H9 (cell line): ENCODE data around the gene TAF3. TPM values are rescaled to one million over a fixed set of nuclear protein-coding genes. Genes with fewer than 3 reads are reported as not detected.

ENCODE experiments used
- DNase-seq: peaks from one replicate; pipeline ENCODE4 v3.0.0-alpha.2; 2017
- H2AFZ ChIP-seq: one replicate; pipeline ENCODE4 v1.6.1; 2013; ENCODE audit warnings: mild to moderate bottlenecking, low read length, control low read depth, moderate library complexity
- H2AK5ac ChIP-seq: 2 replicates; pipeline ENCODE4 v1.6.1; 2013; ENCODE audit warnings: low read length, control low read depth, mixed read lengths; ENCODE audit not compliant: insufficient read length
- H2BK120ac ChIP-seq: one replicate; pipeline ENCODE4 v1.6.1; 2013; ENCODE audit warnings: low read depth, mild to moderate bottlenecking, low read length, control low read depth, inconsistent platforms; ENCODE audit not compliant: poor library complexity, severe bottlenecking
- H2BK12ac ChIP-seq: 2 replicates; pipeline ENCODE4 v1.6.1; 2013; ENCODE audit warnings: low read length, control low read depth, mixed read lengths, low read depth; ENCODE audit not compliant: insufficient read length
- H2BK15ac ChIP-seq: 2 replicates; pipeline ENCODE4 v1.6.1; 2013; ENCODE audit warnings: low read depth, low read length, control low read depth
- H2BK20ac ChIP-seq: one replicate; pipeline ENCODE4 v1.6.1; 2013; ENCODE audit warnings: low read depth, mild to moderate bottlenecking, low read length, control low read depth, inconsistent platforms; ENCODE audit not compliant: poor library complexity, severe bottlenecking
- H2BK5ac ChIP-seq: 2 replicates; pipeline ENCODE4 v1.6.1; 2013; ENCODE audit warnings: low read length, control low read depth, mixed read lengths; ENCODE audit not compliant: insufficient read length
- H3K14ac ChIP-seq: 2 replicates; pipeline ENCODE4 v1.6.1; 2013; ENCODE audit warnings: low read length, control low read depth; ENCODE audit not compliant: insufficient read depth
- H3K18ac ChIP-seq: 2 replicates; pipeline ENCODE4 v1.6.1; 2013; ENCODE audit warnings: low read depth, mild to moderate bottlenecking, mixed read lengths, low read length, control low read depth; ENCODE audit not compliant: insufficient read length
- H3K23ac ChIP-seq: 2 replicates; pipeline ENCODE4 v1.6.1; 2013; ENCODE audit warnings: low read length, control low read depth, mixed read lengths, low read depth; ENCODE audit not compliant: insufficient read length
- H3K23me2 ChIP-seq: 2 replicates; pipeline ENCODE4 v1.6.1; 2013; ENCODE audit warnings: low read depth, mild to moderate bottlenecking, mixed read lengths, low read length, control low read depth; ENCODE audit not compliant: insufficient read length, poor library complexity, severe bottlenecking
- H3K27ac ChIP-seq: 2 replicates; pipeline ENCODE4 v1.5.1; 2013; ENCODE audit warnings: low read length, control low read depth, mixed read lengths, low read depth; ENCODE audit not compliant: insufficient read length
- H3K27me3 ChIP-seq: 2 replicates; pipeline ENCODE4 v1.6.1; 2013; ENCODE audit warnings: low read length, control low read depth, inconsistent platforms; ENCODE audit not compliant: insufficient read depth
- H3K4ac ChIP-seq: 2 replicates; pipeline ENCODE4 v1.6.1; 2013; ENCODE audit warnings: low read depth, mild to moderate bottlenecking, control low read depth, inconsistent platforms, low read length, moderate library complexity
- H3K4me1 ChIP-seq: 2 replicates; pipeline ENCODE4 v1.6.1; 2013; ENCODE audit warnings: low read length, control low read depth, inconsistent platforms; ENCODE audit not compliant: insufficient read depth
- H3K4me2 ChIP-seq: 2 replicates; pipeline ENCODE4 v1.6.1; 2013; ENCODE audit warnings: low read length, control low read depth, mixed read lengths; ENCODE audit not compliant: insufficient read length, insufficient read depth
- H3K56ac ChIP-seq: 2 replicates; pipeline ENCODE4 v1.6.1; 2013; ENCODE audit warnings: low read depth, mild to moderate bottlenecking, mixed read lengths, low read length, control low read depth; ENCODE audit not compliant: insufficient read length
- H3K79me1 ChIP-seq: 2 replicates; pipeline ENCODE4 v1.6.1; 2013; ENCODE audit warnings: low read depth, mild to moderate bottlenecking, moderate library complexity, low read length, control low read depth, inconsistent platforms; ENCODE audit not compliant: insufficient read depth, poor library complexity, severe bottlenecking
- H3K79me2 ChIP-seq: 2 replicates; pipeline ENCODE4 v1.6.1; 2013; ENCODE audit warnings: low read length, control low read depth, inconsistent platforms; ENCODE audit not compliant: insufficient read depth
- H3K9ac ChIP-seq: 2 replicates; pipeline ENCODE4 v1.6.1; 2013; ENCODE audit warnings: low read length, control low read depth, mixed read lengths; ENCODE audit not compliant: insufficient read length; ENCODE audit errors: extremely low read depth
- H3K9me3 ChIP-seq: one replicate; pipeline ENCODE4 v1.6.1; 2013; ENCODE audit warnings: low read depth, low read length, inconsistent platforms; ENCODE audit not compliant: control insufficient read depth
- H3T11ph ChIP-seq: one replicate; pipeline ENCODE4 v1.6.1; 2013; ENCODE audit warnings: mild to moderate bottlenecking, low read length, control low read depth, inconsistent platforms
- H4K20me1 ChIP-seq: one replicate; pipeline ENCODE4 v1.6.1; 2013; ENCODE audit not compliant: control insufficient read depth, insufficient read length, insufficient read depth
- H4K5ac ChIP-seq: 2 replicates; pipeline ENCODE4 v1.6.1; 2013; ENCODE audit warnings: low read depth, mild to moderate bottlenecking, mixed read lengths, low read length, control low read depth; ENCODE audit not compliant: insufficient read length
- H4K8ac ChIP-seq: replicated peaks from 2 replicates; pipeline ENCODE4 v1.6.1; 2013; ENCODE audit warnings: low read length, control low read depth, mixed read lengths, low read depth; ENCODE audit not compliant: insufficient read length
- H4K91ac ChIP-seq: 2 replicates; pipeline ENCODE4 v1.6.1; 2013; ENCODE audit warnings: low read depth, mild to moderate bottlenecking, moderate library complexity, mixed read lengths, low read length, control low read depth; ENCODE audit not compliant: insufficient read length
- H3K27ac Mint-ChIP-seq, 3 experiments: 2 replicates in 2 of 3; 3 replicates in 1 of 3; pipeline ENCODE4 v1.8.0; 2020 to 2021; ENCODE audit warnings: mixed read lengths in 3 of 3, mild to moderate bottlenecking in 1 of 3, moderate library complexity in 1 of 3
- H3K27me3 Mint-ChIP-seq: 2 replicates; pipeline ENCODE4 v1.8.0; 2021; ENCODE audit warnings: low read depth, mild to moderate bottlenecking, moderate library complexity, mixed read lengths
- H3K36me3 Mint-ChIP-seq, 3 experiments: 2 replicates in 2 of 3; 3 replicates in 1 of 3; pipeline ENCODE4 v1.8.0; 2020 to 2021; ENCODE audit warnings: low read depth in 3 of 3, mixed read lengths in 3 of 3; ENCODE audit not compliant: insufficient read depth in 1 of 3
- H3K4me1 Mint-ChIP-seq, 2 experiments: 2 replicates each; pipeline ENCODE4 v1.8.0; 2020; ENCODE audit warnings: mixed read lengths in 2 of 2
- H3K4me3 Mint-ChIP-seq, 2 experiments: 2 replicates in 1 of 2; 3 replicates in 1 of 2; pipeline ENCODE4 v1.8.0; 2020 to 2021; ENCODE audit warnings: mild to moderate bottlenecking in 2 of 2, mixed read lengths in 2 of 2, moderate library complexity in 1 of 2
- H3K9me3 Mint-ChIP-seq, 2 experiments: 2 replicates in 1 of 2; 3 replicates in 1 of 2; pipeline ENCODE4 v1.8.0; 2020; ENCODE audit warnings: mild to moderate bottlenecking in 2 of 2, mixed read lengths in 2 of 2, moderate library complexity in 1 of 2
- WGBS: extraction: QIAGEN DNeasy Blood & Tissue Kit; methylation state at CpG from one replicate; pipeline ENCODE4 v1.1.7; 2013; ENCODE audit warnings: missing lambda C conversion rate, low lambda C conversion rate, mixed read lengths; ENCODE audit not compliant: insufficient read length; ENCODE audit errors: extremely low coverage; 5-methylcytosine and 5-hydroxymethylcytosine counted together
- total RNA-seq: library from RNA; stranded (reverse); gene quantifications from 2 replicates; pipeline ENCODE4 v1.2.1, GENCODE V29; 2021
- TF ChIP-seq, protein P1 (sequence below): fragments of 200-600 bp; sonication (generic); conservative IDR thresholded peaks from 3 replicates; pipeline ENCODE4 v1.8.0; 2021; ENCODE audit warnings: antibody characterized with exemption, mild to moderate bottlenecking

The TAF3 gene
- total RNA-seq, 1 experiment from 2014 or later = 10.2 TPM

- DNase-seq = no peak
These were observed 29.5 kb upstream of the TAF3 start for GRCh38 chr10:7788639-7789286.

More at GRCh38 chr10:7788639-7789286, 29.5 kb upstream of the TAF3 start:
- no peak overlapping the region for H2AK5ac ChIP-seq
- peak overlapping the region; percentile 94 for H3K4me2 ChIP-seq
- no peaks in the 10 kb centered on the region for H3K27me3 Mint-ChIP-seq
- no peaks in the 10 kb centered on the region for H3K9me3 ChIP-seq
- no peak overlapping the region for H2BK20ac ChIP-seq
- no peak overlapping the region for H3K4ac ChIP-seq
- no peak overlapping the region for H3K4me3 Mint-ChIP-seq
- peaks cover 51% of the 10 kb centered on the region for H3K79me2 ChIP-seq
- no peaks in the 10 kb centered on the region for H4K20me1 ChIP-seq
- no peak overlapping the region for H3K27ac ChIP-seq
- peak overlapping the region in 2 of 3 experiments; percentile 62 to 96; a peak in 5 of 7 replicates for H3K27ac Mint-ChIP-seq
- H3K27me3 ChIP-seq = no peaks in the 10 kb centered on the region
- no peaks in the 10 kb centered on the region for H3K4me1 ChIP-seq
- no peak overlapping the region for H3T11ph ChIP-seq
- H2BK12ac ChIP-seq = no peak overlapping the region
- no peak overlapping the region for H2BK5ac ChIP-seq
- H2BK120ac ChIP-seq = no peak overlapping the region
- peaks cover 5% of the 10 kb centered on the region for H3K23me2 ChIP-seq
- H3K9me3 Mint-ChIP-seq = no peaks in the 10 kb centered on the region
- 0 out of 2 replicates have a peak overlapping the region, but pooled peaks have one; percentile 12 for H2BK15ac ChIP-seq
- H3K9ac ChIP-seq = peak overlapping the region; percentile 95
- H4K91ac ChIP-seq = no peak overlapping the region
- no peak overlapping the region for H3K18ac ChIP-seq
- H3K4me1 Mint-ChIP-seq = peaks cover 13 to 15% of the 10 kb centered on the region in 2 experiments
- H2AFZ ChIP-seq = no peak overlapping the region
- WGBS = no CpG with 5 or more reads among the region's 25 CpGs
- peaks cover 4 to 19% (median 15%) of the 10 kb centered on the region in 3 experiments; a peak in 5 of 7 replicates for H3K36me3 Mint-ChIP-seq
- peak overlapping the region; percentile 32; the same call in 1 of the 2 replicates for H3K14ac ChIP-seq
- peak overlapping the region; percentile 32 for H4K8ac ChIP-seq
- H3K23ac ChIP-seq = no peak overlapping the region
- peaks cover 3% of the 10 kb centered on the region for H3K79me1 ChIP-seq
- no peak overlapping the region for H3K56ac ChIP-seq
- TF ChIP-seq, protein P1, sequence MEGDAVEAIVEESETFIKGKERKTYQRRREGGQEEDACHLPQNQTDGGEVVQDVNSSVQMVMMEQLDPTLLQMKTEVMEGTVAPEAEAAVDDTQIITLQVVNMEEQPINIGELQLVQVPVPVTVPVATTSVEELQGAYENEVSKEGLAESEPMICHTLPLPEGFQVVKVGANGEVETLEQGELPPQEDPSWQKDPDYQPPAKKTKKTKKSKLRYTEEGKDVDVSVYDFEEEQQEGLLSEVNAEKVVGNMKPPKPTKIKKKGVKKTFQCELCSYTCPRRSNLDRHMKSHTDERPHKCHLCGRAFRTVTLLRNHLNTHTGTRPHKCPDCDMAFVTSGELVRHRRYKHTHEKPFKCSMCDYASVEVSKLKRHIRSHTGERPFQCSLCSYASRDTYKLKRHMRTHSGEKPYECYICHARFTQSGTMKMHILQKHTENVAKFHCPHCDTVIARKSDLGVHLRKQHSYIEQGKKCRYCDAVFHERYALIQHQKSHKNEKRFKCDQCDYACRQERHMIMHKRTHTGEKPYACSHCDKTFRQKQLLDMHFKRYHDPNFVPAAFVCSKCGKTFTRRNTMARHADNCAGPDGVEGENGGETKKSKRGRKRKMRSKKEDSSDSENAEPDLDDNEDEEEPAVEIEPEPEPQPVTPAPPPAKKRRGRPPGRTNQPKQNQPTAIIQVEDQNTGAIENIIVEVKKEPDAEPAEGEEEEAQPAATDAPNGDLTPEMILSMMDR = no peak
- H4K5ac ChIP-seq = no peak overlapping the region
